ENCODE results near the gene TMEM150B.

- TF ChIP-seq IRF3 (IDR thresholded peaks at IDR 0.05; ENCODE audit: low read depth, low read length) (no peak), CTCF (IDR thresholded peaks at IDR 0.05) (no peak), SMC3 (IDR thresholded peaks at IDR 0.05; ENCODE audit: low read depth, low read length) (no peak), TAF1 (IDR thresholded peaks at IDR 0.05; ENCODE audit: borderline replicate concordance, low read depth, low read length) (no peak), RCOR1 (IDR thresholded peaks at IDR 0.05; ENCODE audit: low read length) (no peak), CHD2 (IDR thresholded peaks at IDR 0.05; ENCODE audit: low read length, partially characterized antibody) (no peak), EP300 (IDR thresholded peaks at IDR 0.05; ENCODE audit: borderline replicate concordance in 1 of 2, low read depth in 1 of 2, low read length in 1 of 2) (no peak), POLR2AphosphoS5 (IDR thresholded peaks at IDR 0.05; ENCODE audit: low read depth, low read length) (no peak), MXI1 (IDR thresholded peaks at IDR 0.05; ENCODE audit: low read depth, low read length) (no peak)
- TF ChIP-seq, protein P1, sequence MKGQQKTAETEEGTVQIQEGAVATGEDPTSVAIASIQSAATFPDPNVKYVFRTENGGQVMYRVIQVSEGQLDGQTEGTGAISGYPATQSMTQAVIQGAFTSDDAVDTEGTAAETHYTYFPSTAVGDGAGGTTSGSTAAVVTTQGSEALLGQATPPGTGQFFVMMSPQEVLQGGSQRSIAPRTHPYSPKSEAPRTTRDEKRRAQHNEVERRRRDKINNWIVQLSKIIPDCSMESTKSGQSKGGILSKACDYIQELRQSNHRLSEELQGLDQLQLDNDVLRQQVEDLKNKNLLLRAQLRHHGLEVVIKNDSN (IDR thresholded peaks at IDR 0.05; ENCODE audit: borderline replicate concordance, low read depth) = no peak
- TF ChIP-seq, protein P2, sequence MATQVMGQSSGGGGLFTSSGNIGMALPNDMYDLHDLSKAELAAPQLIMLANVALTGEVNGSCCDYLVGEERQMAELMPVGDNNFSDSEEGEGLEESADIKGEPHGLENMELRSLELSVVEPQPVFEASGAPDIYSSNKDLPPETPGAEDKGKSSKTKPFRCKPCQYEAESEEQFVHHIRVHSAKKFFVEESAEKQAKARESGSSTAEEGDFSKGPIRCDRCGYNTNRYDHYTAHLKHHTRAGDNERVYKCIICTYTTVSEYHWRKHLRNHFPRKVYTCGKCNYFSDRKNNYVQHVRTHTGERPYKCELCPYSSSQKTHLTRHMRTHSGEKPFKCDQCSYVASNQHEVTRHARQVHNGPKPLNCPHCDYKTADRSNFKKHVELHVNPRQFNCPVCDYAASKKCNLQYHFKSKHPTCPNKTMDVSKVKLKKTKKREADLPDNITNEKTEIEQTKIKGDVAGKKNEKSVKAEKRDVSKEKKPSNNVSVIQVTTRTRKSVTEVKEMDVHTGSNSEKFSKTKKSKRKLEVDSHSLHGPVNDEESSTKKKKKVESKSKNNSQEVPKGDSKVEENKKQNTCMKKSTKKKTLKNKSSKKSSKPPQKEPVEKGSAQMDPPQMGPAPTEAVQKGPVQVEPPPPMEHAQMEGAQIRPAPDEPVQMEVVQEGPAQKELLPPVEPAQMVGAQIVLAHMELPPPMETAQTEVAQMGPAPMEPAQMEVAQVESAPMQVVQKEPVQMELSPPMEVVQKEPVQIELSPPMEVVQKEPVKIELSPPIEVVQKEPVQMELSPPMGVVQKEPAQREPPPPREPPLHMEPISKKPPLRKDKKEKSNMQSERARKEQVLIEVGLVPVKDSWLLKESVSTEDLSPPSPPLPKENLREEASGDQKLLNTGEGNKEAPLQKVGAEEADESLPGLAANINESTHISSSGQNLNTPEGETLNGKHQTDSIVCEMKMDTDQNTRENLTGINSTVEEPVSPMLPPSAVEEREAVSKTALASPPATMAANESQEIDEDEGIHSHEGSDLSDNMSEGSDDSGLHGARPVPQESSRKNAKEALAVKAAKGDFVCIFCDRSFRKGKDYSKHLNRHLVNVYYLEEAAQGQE (IDR thresholded peaks at IDR 0.05; ENCODE audit: low read depth, low read length) = no peak
Observed at GRCh38 chr19:55314396-55314795, 10.7 kb downstream of the TMEM150B start.
